Peyer's patch (tissue), 4 donors: Measurements from ENCODE around the gene OSBPL9. TPM values are rescaled to one million over a fixed set of nuclear protein-coding genes. Genes with fewer than 3 reads are reported as not detected.

Experiments
- DNase-seq, 3 donors: peaks; one replicate each; pipeline ENCODE4 v3.0.0-alpha.2; 2017 to 2019
- H3K27ac ChIP-seq, 4 donors: fragments of 200-600 bp; sonication (generic); one replicate each; pipeline ENCODE4 v1.5.1; 2016 to 2019
- H3K27me3 ChIP-seq, 2 donors: fragments of 200-600 bp; sonication (generic); one replicate each; pipeline ENCODE4 v1.5.1; 2019
- H3K36me3 ChIP-seq, 3 donors: fragments of 200-600 bp; sonication (generic); one replicate each; pipeline ENCODE4 v1.5.1; 2016 to 2019
- H3K4me1 ChIP-seq, 4 donors: fragments of 200-600 bp; sonication (generic); one replicate each; pipeline ENCODE4 v1.5.1; 2016 to 2019
- H3K4me3 ChIP-seq, 4 donors: fragments of 200-600 bp; sonication (generic); 1 replicate in 3 of 4; 2 replicates in 1 of 4; pipeline ENCODE4 v1.5.1; 2016 to 2019; ENCODE audit warnings: mild to moderate bottlenecking in 1 of 4
- H3K9me3 ChIP-seq, 4 donors: fragments of 200-600 bp; sonication (generic); one replicate each; pipeline ENCODE4 v1.5.1; 2016 to 2019; ENCODE audit warnings: mild to moderate bottlenecking in 1 of 4
- CTCF ChIP-seq, 6 experiments: fragments of 450-650 bp in 4 of 6; fragments of 200-600 bp in 2 of 6; sonication (generic) in 1 of 6; IDR thresholded peaks; one replicate each; pipeline ENCODE4 v1.5.1; 2017 to 2019; ENCODE audit warnings: antibody characterized with exemption in 6 of 6, mild to moderate bottlenecking in 3 of 6, moderate library complexity in 1 of 6
- POLR2A ChIP-seq, 2 donors: fragments of 450-650 bp; IDR thresholded peaks; one replicate each; pipeline ENCODE4 v1.5.1; 2017; ENCODE audit warnings: antibody characterized with exemption in 2 of 2, mild to moderate bottlenecking in 2 of 2, moderate library complexity in 2 of 2
- total RNA-seq, 4 donors: library from RNA; depleted of rRNA; stranded (reverse); fragments of >200 nt; gene quantifications; one replicate each; pipeline ENCODE4 v1.1.0, GENCODE V29; 2016

The OSBPL9 gene
- total RNA-seq, 4 donors from 2014 or later: 54.1 to 597 (median 69.8) TPM

GRCh38 chr1:51623450-51623849, 6.6 kb downstream of the OSBPL9 start:
- TF ChIP-seq CTCF (IDR thresholded peaks at IDR 0.05) (no peak), POLR2A (IDR thresholded peaks at IDR 0.05) (no peak)
- Histone ChIP-seq H3K27ac (no peak overlapping the region), H3K9me3 (no peaks in the 10 kb centered on the region), H3K4me3 (no peak overlapping the region), H3K36me3 (no peaks in the 10 kb centered on the region), H3K4me1 (peaks cover 0 to 28% (median 0%) of the 10 kb centered on the region in 4 donors), H3K27me3 (no peaks in the 10 kb centered on the region)
- DNase-seq: no peak

GRCh38 chr1:51624855-51625254, 8.0 kb downstream of the OSBPL9 start:
- H3K4me3 ChIP-seq: no peak overlapping the region
- no peak for TF ChIP-seq POLR2A (IDR thresholded peaks at IDR 0.05)
- TF ChIP-seq CTCF (IDR thresholded peaks at IDR 0.05): no peak
- H3K27me3 ChIP-seq: no peaks in the 10 kb centered on the region
- no peaks in the 10 kb centered on the region for H3K36me3 ChIP-seq
- no peaks in the 10 kb centered on the region for H3K9me3 ChIP-seq
- H3K27ac ChIP-seq: no peak overlapping the region
- no peak for DNase-seq
- peaks cover 0 to 28% (median 0%) of the 10 kb centered on the region in 4 donors for H3K4me1 ChIP-seq

DNA sequence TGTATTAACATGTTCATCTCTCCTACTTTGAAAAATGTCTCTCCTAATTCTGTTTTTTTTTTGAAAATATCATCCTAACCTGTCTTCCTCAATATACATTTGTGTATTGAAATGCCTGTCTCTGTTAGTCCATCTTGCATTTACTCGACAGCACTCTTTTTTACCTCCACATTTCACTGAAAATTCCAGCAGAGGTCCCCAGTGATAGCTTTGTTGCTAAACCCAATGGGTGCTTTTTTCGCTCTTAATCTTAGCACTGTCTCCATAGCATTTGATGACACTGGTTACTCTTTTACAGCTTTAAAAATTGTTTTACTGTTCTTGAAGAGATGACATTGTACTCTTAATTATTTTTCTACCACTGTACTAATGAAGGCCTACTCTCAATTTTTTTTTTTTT, 10.8 kb downstream of the OSBPL9 start:
- Histone ChIP-seq H3K4me3 (no peak overlapping the region), H3K36me3 (no peaks in the 10 kb centered on the region), H3K4me1 (peaks cover 0 to 3% (median 0%) of the 10 kb centered on the region in 4 donors), H3K27ac (no peak overlapping the region), H3K27me3 (no peaks in the 10 kb centered on the region), H3K9me3 (no peaks in the 10 kb centered on the region)
- DNase-seq: no peak
- TF ChIP-seq CTCF (IDR thresholded peaks at IDR 0.05) (peak in 3 of 6 experiments; percentile 36 to 45 (median 42)), POLR2A (IDR thresholded peaks at IDR 0.05) (no peak)

DNA sequence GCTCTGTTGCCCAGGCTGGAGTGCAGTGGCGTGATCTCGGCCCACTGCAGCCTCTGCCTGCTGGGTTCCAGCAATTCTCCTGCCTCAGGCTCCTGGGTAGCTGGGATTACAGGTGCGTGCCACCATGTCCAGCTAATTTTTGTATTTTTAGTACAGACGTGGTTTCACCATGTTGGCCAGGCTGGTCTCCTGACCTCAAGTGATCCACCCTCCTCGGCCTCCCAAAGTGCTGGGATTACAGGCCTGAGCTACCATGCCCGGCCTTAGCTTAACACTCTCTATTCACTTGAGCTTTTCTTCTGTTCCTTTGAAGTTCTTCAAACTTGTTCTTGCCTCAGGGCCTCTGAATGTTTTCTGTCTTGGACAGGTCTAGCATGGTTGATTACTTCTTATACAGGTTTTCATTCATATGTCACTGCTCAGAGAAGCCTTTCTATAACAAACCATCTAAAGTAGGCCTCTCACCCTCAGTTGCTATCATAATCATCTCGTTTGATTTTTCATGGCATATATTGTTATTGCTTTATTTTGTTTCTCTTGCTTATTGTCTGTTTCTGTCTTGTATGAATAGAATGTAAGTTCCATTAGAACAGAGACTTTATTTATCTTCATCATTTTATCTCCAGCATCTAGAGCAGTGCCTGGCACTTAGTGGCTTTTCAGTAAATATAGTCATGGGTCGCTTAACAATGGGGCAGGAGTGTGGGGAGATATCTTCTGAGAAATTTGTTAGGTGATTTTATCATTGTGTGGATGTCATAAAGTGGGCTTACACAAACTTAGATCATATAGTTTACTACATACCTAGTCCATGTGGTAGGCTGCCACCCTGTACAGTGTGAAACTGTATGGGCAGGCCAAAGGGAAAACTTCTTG, 12.1 kb downstream of the OSBPL9 start:
- no peak overlapping the region for H3K4me3 ChIP-seq
- H3K36me3 ChIP-seq: no peaks in the 10 kb centered on the region
- TF ChIP-seq POLR2A (IDR thresholded peaks at IDR 0.05): no peak
- no peak for TF ChIP-seq CTCF (IDR thresholded peaks at IDR 0.05)
- H3K9me3 ChIP-seq: no peaks in the 10 kb centered on the region
- no peaks in the 10 kb centered on the region for H3K27me3 ChIP-seq
- no peak for DNase-seq
- no peak overlapping the region for H3K27ac ChIP-seq
- H3K4me1 ChIP-seq: no peaks in the 10 kb centered on the region

GRCh38 chr1:51629918-51630317, 13.0 kb downstream of the OSBPL9 start:
- Histone ChIP-seq H3K4me1 (peaks cover 0 to 6% (median 0%) of the 10 kb centered on the region in 4 donors), H3K27me3 (no peaks in the 10 kb centered on the region)

More at GRCh38 chr1:51629918-51630317, 13.0 kb downstream of the OSBPL9 start:
- no peaks in the 10 kb centered on the region for H3K9me3 ChIP-seq
- no peaks in the 10 kb centered on the region for H3K36me3 ChIP-seq
- DNase-seq: no peak
- H3K4me3 ChIP-seq: no peak overlapping the region
- no peak overlapping the region for H3K27ac ChIP-seq
- TF ChIP-seq CTCF (IDR thresholded peaks at IDR 0.05): no peak
- TF ChIP-seq POLR2A (IDR thresholded peaks at IDR 0.05): no peak
